IPS-11a (cell line): Measurements from ENCODE around the gene ADAM17.
"Not testable (repeated sequence)": the region's sequence is repeated elsewhere in the genome, so short reads cannot be mapped to it uniquely, and the experiment has no call there.

Experiments used
- H3K4me3 ChIP-seq: one replicate; pipeline ENCODE4 v1.5.1; 2013; ENCODE audit warnings: low read depth, low read length, control low read depth

The ADAM17 gene

DNA sequence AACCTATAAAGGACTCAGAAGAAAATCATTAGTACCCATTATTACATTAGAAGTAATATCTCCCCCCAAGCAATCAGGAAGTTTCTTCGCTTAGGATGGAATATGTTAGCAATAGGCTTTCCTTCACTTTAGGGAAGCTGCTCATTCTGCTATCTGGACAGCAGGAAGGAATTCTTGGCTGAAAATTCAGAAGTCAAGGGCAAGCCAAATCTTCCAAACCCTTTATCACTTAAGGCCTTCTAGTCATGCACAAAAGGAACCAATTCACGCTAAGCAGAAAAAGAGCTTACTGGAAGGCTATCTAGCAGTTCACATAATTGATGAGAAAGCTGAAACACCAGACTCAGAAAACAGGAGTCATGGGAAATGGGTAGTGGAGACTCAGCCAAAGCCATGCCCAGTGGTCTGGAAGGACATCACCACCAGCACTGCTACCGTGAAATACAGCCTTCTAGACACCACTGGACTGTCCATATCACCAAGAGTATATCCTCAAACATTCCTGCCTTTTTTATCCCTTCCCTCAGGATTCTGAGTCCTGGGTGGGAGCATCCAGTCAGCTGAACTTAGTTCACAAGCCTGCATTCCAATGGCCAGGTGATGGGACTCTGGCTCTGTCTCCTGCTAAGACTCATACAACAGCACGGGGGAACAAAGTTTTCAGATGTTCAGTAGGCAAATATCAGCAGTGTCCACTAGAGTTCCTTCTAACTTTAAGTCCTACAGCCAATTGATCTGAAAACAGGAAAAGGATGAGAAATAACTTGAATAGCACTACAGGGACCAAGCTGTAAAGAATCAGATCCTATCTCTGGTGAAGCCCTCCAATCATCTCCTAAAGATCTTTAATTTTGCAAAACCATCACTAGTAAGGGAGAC lies 14.8 kb upstream of the ADAM17 start:
- no peak overlapping the region for H3K4me3 ChIP-seq

DNA sequence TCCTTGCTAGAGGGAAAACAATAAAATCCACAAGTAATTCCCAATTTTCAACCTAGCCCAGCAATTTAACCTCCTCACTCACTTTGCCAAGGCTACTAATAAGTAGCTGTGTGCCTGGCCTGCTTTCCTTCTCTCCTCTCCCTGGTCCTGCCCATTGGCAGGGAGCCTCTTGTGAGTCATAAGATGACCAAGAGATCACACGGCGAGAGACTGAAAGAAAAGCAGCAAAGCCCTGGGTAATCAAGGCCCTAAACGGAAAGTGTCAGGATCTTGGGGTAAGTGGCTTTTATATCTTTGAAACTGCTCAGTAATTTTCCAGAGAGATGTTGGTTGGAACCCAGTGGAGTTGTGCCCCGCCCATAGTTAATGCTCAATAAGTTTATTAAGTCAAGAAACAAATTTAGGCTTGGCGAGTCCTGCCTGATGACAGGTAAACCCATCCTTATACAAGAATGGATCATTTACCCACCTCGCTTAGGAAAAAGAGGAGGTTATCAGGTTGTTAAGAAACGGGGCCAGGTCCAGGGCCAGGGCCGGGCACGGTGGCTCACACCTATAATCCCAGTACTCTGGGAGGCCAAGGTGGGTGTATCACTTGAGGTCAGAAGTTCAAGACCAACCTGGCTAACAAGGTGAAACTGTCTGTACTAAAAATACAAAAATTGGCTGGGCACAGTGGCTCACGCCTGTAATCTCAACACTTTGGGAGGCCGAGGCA lies 10.0 kb upstream of the ADAM17 start:
- no peak overlapping the region for H3K4me3 ChIP-seq

DNA sequence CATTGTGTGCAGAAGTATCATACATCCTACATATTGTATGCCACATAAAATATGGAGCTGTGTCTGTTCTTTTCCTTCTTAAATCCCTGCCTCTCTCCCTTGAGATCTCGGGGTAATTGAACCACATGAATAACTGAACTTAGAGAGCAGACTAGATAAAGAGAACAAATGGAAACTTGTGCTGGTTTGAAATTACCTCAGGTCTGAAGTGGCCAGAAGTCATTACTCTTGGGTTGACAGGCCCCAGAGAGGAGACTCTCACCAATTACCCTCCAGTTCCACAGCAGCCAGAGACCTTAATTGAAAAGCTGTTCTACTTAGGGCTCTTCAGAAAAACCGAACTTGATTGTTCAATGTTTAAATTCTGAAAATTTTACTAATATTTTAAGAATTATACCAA lies 5.0 kb upstream of the ADAM17 start:
- H3K4me3 ChIP-seq: no peak overlapping the region

DNA sequence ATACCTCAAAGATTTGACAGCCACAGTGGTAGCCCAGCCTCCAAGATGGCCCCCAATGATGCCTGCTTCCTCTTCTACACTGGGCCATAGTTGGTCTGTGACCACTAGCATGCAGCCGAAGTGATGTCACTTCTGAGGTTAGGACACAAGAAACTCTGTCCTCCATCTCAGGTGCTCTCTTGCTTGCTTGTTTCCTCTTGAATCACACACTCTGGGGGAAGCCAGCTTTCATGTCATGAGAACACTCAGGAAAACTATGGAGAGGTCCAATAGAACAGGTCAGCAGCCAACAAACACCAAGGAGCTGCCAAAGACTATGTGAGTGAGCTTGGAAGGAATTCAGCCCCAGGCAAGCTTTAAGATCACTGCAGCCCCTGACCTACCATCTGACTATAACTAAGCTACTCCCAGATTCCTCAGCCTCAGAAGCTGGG lies 3.3 kb upstream of the ADAM17 start:
- H3K4me3 ChIP-seq: no peak overlapping the region

DNA sequence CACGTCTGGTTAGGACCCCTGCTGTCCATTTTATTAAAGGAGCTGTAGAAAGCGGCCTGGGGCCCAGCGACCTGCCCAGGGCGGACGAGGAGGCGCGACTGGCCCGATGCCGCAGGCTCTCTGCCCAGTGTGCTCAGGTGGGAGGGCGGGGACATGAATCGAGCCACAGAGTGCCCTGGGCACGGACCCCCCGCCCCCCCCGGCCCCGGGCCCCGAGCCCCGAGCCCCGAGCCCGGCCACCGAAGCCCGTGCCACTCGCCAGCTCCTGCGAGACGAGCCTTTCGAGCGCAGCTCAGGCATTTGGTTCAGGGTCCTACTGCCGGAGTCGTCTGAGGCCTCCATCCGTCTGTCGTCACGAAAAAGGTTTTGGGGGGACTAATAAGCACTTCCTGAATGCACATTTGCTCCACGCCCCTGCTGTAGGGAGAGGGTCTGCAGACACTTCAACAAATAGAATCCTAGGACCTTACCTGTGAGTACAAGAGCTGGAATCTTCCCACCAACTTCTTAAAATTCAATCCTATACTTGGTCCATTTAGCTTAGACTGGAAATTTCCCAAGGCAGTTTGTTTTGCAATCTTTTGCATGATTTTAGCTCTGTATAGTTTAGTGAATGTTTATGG lies 602 bp upstream of the ADAM17 start:
- H3K4me3 ChIP-seq: peak overlapping the region; percentile 79

DNA sequence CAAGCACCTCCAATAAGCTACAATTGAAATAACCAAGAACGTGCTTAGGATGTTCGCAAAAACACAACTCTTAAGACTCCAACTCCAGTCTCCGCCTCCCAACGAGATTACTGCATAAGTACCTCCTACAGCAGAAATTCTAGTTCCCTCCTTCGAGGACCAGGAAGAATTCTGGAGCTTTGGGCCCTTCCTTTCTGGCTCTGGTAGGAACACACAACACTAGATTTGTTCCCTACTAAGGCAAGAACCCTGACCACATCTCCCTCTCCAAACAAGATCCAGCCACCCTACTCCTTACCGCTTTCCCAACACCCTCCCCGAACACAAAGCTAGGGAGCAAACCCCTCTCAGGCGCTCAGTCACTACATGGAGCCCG lies 721 bp downstream of the ADAM17 start:
- peak overlapping the region; percentile 79 for H3K4me3 ChIP-seq

DNA sequence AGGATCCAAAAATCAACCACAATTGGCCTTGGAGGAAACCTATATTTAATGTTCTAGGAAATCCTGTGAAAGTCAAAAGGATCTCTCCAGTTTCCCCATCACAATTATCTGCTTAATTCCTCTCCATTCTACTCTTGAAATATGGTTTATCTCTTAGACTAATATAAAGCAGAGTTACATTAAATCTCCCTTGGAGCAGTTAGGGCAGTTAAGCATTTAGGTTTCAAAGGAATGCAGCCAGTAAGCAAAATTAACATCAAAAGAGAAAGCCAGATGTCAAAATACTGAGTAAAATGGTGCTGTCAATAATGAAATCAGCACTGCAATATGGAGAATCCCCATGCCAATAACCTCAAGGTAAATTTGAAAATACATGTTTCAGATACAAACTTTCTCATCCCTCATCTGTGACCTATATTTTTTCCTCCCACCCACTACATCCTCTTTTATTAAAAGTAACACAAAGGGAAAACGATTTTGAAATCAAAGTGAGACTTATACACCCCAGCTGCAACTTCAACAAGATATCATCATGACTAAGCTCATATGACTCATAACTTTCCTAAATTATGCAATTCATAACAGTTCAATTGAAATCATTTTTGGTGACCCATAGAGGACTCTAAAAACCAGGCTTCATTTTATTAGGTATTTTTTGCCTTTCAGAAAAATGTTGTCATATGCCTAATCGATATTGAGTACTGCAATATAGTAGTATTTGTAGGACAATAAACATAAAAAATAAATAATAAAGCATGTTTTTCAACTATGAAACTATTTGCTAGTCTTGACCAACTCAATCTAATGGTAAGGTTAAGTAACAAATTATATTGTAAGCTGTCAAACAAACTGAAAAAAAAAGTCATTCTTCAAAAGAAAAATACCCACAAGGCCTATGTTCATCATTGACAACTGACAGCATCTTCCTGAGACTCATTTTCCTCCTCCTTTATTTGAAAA lies 3.1 kb downstream of the ADAM17 start:
- H3K4me3 ChIP-seq: no peak overlapping the region

DNA sequence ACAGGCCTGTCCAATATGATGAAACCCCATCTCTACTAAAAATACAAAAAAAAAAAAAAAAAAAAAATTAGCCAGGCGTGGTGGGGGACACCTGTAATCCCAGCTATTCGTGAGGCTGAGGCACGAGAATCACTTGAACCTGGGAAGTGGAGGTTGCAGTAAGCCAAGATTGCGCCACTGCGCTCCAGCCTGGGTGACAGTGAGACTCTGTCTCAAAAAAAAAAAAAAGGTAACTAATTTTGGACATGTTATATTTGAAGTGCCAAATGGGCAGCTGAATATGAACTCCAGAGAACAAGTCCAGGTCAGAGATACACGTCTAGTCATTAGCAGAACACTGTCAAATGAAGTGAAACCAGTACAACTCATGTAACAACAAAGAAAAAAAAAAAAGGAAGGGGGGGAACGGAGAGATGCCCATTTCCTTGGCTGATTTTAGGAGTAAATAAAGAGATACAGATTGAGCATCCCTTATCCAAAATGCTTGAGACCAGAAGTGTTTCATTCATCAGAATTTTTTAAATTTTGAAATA lies 4.7 kb downstream of the ADAM17 start:
- not testable (repeated sequence) for H3K4me3 ChIP-seq

DNA sequence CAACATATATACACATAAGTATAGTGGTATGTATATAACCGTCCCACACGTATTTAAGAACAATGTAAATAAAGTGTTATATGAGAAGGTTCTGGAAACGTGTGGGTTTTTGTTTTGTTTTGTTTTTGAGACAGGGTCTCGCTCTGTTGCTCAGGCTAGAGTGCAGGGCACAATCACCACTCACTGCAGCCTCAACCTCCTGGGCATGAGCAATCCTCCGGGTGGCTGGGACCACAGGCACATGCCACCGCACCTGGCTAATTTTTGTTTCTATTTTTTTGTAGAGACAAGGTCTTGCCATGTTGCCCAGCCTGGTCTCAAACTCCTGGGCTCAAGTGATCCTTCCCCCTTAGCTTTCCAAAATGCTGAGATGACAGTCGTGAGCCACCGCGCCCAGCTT lies 6.2 kb downstream of the ADAM17 start:
- no peak overlapping the region for H3K4me3 ChIP-seq

DNA sequence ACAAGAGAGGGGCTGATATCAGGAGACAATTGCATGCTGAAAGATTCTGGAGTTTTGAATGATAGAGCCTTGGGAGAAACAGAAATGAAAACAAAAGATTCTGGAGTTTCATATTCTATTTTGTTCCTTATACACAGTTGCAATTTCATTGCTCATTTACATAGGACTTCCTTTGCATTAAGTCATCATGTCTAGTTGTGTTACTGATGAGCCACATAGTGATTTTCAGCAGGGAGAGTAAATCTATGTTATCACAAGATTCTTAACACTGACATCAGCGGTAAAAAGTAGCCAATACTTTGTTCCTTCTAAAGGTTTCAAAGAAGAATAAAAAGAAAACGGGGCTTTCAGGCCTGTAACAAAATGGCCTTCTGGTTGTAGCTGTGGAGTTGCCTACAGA lies 7.1 kb downstream of the ADAM17 start:
- H3K4me3 ChIP-seq: no peak overlapping the region

DNA sequence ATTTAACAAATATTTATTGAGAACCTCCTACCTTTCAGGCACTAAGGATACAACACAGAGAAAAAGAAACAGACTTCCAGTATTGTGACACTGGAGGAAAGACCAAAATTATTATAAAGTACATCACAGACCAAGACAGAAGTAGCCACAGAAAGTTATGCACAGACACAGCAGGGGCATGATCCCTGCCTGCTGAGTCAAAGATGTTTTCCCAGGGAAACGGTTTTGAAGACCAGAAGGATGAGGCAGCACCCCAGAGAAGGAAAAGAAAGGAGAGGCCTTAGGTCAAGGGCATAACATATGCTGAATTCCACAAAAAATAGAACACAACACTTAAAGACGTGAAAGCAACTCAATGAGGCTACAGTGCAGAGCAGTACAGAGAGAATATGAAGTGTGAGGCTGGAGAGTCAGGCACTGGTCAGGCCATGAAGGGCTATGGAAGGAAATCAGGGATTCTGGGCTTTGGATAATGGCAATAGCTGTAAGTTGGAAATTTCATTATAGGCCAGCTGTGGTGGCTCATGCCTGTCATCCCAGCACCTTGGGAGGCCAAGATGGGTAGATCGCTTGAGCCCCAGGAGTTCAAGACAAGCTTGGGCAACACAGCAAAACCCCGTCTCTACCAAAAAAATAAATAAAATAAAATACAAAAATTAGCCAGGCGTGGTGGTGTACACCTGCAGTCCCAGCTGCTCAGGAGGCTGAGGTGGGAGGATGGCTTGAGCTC lies 8.2 kb downstream of the ADAM17 start:
- no peak overlapping the region for H3K4me3 ChIP-seq

DNA sequence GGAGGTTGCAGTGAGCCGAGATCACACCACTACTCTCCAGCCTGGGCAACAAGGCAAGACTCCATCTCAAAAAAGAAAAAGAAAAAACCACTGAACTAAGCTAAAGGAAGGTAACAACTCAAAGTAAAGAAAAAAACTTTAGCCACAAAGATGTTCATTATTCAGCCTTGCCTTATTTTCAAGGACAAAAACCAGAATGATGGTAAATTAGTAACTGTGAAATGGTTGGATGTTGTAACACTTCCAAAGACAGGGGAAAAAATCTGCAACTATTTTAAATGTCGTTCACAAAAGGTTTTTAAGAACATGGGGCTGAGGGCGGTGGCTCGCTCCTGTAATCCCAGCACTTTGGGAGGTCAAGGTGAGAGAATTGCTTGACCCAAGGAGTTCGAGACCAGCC lies 10.1 kb downstream of the ADAM17 start:
- H3K4me3 ChIP-seq: no peak overlapping the region

DNA sequence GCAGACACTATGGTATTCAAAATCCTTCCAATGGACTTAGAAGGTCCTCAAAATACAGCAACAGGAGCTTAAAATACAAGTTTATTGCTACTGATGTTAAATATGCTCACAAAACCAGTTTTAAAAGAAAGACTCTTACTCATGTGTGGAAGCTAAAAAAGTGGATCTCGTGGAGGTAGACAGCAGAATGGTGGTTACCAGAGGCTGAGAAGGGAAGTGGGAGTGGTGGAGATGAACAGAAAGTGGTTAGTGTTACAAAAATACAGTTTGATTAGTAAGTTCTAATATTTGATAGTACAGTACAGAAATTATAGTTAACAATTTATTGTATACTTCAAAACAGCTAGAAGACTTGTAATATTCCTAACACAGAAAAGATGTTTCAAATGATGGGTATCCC lies 12.1 kb downstream of the ADAM17 start:
- H3K4me3 ChIP-seq: no peak overlapping the region

DNA sequence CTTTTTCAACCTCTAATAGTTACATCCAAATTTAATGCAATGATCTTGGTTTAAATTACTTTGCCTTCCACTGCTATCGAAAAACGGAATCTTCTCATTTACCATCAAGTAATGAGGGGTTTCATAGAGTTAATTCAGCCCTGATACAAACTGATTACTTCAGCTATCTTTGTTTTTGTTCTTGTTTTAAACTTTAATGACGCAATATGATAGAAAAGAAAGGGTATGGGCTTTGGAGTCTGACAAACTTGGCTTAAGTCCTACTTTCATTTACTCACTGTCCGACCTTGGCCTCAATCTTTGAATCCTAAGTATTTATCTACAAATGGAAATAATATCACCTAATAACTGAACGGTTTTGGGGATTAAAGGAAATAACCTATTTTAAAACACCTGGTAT lies 16.1 kb downstream of the ADAM17 start:
- no peak overlapping the region for H3K4me3 ChIP-seq

DNA sequence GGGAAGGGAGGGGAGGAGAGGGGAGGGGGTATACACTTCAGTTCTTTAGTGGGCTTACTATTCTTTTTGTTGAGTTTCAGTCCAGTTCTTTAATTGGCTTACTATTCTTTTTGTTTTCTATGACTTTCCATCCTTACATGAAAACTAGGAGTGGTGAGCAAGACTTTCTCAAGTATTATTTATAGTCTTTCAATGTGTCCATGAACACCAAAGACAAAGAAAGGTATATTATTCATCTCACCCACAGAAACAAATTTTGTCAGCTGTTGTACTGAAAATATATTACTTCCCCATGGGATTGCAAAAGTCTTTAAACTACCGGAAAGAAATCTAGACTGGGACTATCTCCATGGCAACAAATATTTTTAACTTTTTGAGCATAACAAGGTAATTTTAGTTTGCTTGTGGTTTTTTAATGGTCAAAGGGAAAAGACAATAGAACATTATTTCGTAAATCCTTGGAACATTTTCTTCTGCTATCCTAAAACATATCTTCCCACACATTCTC lies 17.6 kb downstream of the ADAM17 start:
- H3K4me3 ChIP-seq: no peak overlapping the region

DNA sequence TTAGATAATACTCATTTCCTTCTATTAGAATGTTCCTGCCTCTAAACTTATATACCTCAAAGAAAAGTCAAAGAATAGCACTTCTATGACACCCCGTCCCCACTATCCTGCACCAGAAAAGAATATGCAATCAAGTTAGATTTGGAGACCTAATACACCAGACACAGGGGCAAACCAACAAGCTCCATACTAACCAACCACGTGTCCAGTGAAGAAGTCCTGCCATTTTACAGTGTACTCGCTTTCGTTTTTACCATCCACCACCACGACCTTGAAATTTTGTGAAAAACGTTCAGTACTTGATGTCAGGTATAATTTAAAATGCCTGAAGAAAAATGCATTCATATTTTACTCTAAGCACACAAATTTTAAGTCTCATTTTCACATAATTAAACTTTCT lies 19.1 kb downstream of the ADAM17 start:
- H3K4me3 ChIP-seq: no peak overlapping the region

DNA sequence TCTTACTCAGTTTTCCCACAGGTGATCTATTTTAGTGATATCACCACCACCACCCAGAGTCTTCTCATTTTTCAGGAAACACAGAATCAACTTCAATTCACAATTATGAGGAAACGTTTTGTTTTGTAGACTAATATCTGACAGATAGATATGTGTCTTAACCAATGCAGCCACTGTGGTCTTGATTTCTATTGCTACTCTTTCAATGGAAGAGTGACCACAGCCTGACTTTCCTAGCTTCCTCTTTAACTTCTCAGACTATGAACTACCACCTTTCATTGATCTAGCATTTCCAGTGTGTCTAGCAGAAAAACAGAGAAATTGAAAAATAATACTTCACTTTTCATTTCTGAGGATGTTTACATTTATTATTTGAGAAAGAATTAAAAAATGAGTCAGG lies 20.5 kb downstream of the ADAM17 start:
- no peak overlapping the region for H3K4me3 ChIP-seq

DNA sequence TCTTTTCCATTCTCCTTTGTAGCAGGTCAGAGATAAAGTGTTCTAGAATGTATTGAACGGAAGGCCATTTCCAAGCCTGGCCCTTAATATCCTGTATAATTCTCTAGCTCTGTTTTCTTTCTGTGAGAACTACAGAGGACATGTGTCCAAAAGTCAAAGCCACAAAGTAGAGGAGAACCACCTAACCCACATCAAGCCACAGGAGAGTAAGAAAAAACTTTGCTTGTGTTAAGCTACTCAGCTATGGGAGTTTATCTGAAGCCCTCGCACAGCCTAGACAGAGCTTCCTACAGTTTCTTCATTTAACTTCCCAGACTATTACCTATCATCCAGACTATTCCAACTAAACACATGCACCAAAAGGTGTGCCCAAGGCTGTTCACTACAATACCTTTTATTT lies 22.0 kb downstream of the ADAM17 start:
- H3K4me3 ChIP-seq: no peak overlapping the region

DNA sequence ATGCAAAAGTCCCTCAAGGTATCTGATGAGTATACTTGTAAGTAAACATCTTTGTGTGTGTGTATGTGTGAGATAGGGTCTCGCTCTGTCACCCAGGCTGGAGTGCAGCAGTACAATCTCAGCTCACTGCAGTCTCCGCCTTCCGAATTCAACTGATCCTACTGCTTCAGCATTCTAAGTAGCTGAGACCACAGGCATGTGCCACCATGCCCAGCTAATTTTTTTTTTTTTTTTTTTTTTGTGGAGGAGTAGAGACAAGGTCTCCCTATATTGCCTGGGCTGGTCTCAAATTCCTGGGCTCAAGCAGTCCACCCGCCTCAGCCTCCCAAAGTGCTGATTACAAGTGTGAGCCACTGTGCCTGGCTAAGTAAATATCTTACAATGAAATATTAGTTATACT lies 23.2 kb downstream of the ADAM17 start:
- H3K4me3 ChIP-seq: no peak overlapping the region
